HepG2 (cell line): ENCODE measurements around the gene FDXR. TPM values are rescaled to one million over a fixed set of nuclear protein-coding genes. Genes with fewer than 3 reads are reported as not detected.

Experiments
- ARID2 ChIP-seq: sonication (generic); formaldehyde crosslinking; IDR thresholded peaks from 2 replicates; pipeline ENCODE4 v1.8.1; 2022; ENCODE audit warnings: mild to moderate bottlenecking, missing genetic modification reagents, borderline replicate concordance
- E2F5 ChIP-seq: sonication (generic); formaldehyde crosslinking; conservative IDR thresholded peaks from 2 replicates; pipeline ENCODE4 v1.4.0; 2020; ENCODE audit warnings: missing genetic modification reagents
- HNF4A ChIP-seq: sonication (generic); formaldehyde crosslinking; IDR thresholded peaks from 2 replicates; pipeline ENCODE4 v1.4.0; 2020; ENCODE audit warnings: missing genetic modification reagents
- HOXA3 ChIP-seq: sonication (generic); formaldehyde crosslinking; IDR thresholded peaks from 2 replicates; pipeline ENCODE4 v1.5.0; 2020; ENCODE audit warnings: missing genetic modification reagents
- HOXA9 ChIP-seq: sonication (generic); formaldehyde crosslinking; IDR thresholded peaks from 2 replicates; pipeline ENCODE4 v1.8.1; 2022; ENCODE audit warnings: missing genetic modification reagents, mild to moderate bottlenecking, moderate library complexity, borderline replicate concordance
- HOXD1 ChIP-seq: sonication (generic); formaldehyde crosslinking; IDR thresholded peaks from 2 replicates; pipeline ENCODE4 v1.5.0; 2020; ENCODE audit warnings: missing genetic modification reagents
- MAX ChIP-seq: IDR thresholded peaks from 2 replicates; pipeline ENCODE4 v1.6.1; 2012; ENCODE audit warnings: inconsistent platforms
- MEIS2 ChIP-seq: sonication (generic); formaldehyde crosslinking; IDR thresholded peaks from 2 replicates; pipeline ENCODE4 v1.9.0; 2021; ENCODE audit warnings: mild to moderate bottlenecking, missing genetic modification reagents
- NCOA5 ChIP-seq: sonication (generic); formaldehyde crosslinking; IDR thresholded peaks from 2 replicates; pipeline ENCODE4 v1.4.0; 2020; ENCODE audit warnings: missing genetic modification reagents
- NR2C2 ChIP-seq: sonication (generic); formaldehyde crosslinking; IDR thresholded peaks from 2 replicates; pipeline ENCODE4 v1.4.0; 2020; ENCODE audit warnings: missing genetic modification reagents, mild to moderate bottlenecking, moderate library complexity, borderline replicate concordance
- NR2F6 ChIP-seq, 2 experiments: IDR thresholded peaks; 2 replicates each; pipeline ENCODE4 v1.6.1; 2016; ENCODE audit warnings: antibody characterized with exemption in 1 of 2, mild to moderate bottlenecking in 1 of 2
- RBFOX2 ChIP-seq: fragments of 200-400 bp; formaldehyde crosslinking; IDR thresholded peaks from 2 replicates; pipeline ENCODE4 v1.6.1; 2017; ENCODE audit warnings: low read depth, mild to moderate bottlenecking, low read length
- U2AF1 ChIP-seq: fragments of 200-400 bp; formaldehyde crosslinking; optimal IDR thresholded peaks from 2 replicates; pipeline ENCODE3; 2017; ENCODE audit warnings: mild to moderate bottlenecking, low read depth, low read length
- XRCC5 ChIP-seq: fragments of 200-400 bp; formaldehyde crosslinking; optimal IDR thresholded peaks from 2 replicates; pipeline ENCODE3; 2017; ENCODE audit warnings: mild to moderate bottlenecking, low read length
- ZBTB33 ChIP-seq: sonication (generic); formaldehyde crosslinking; IDR thresholded peaks from 2 replicates; pipeline ENCODE4 v1.4.0; 2020; ENCODE audit warnings: missing genetic modification reagents
- ZBTB38 ChIP-seq: sonication (generic); formaldehyde crosslinking; IDR thresholded peaks from 2 replicates; pipeline ENCODE4 v1.5.1; 2020; ENCODE audit warnings: mild to moderate bottlenecking, missing genetic modification reagents
- ZBTB7A ChIP-seq: sonication (generic); formaldehyde crosslinking; IDR thresholded peaks from 2 replicates; pipeline ENCODE4 v1.8.0; 2022; ENCODE audit warnings: mild to moderate bottlenecking, missing genetic modification reagents
- ZFX ChIP-seq: sonication (generic); formaldehyde crosslinking; IDR thresholded peaks from 2 replicates; pipeline ENCODE4 v1.4.0; 2020; ENCODE audit warnings: mild to moderate bottlenecking, low read depth, missing genetic modification reagents, moderate library complexity
- ZNF143 ChIP-seq: sonication (generic); formaldehyde crosslinking; IDR thresholded peaks from 2 replicates; pipeline ENCODE4 v1.4.0; 2020; ENCODE audit warnings: missing genetic modification reagents
- ZNF296 ChIP-seq: sonication (generic); formaldehyde crosslinking; conservative IDR thresholded peaks from 2 replicates; pipeline ENCODE4 v1.5.0; 2020; ENCODE audit warnings: mild to moderate bottlenecking, missing genetic modification reagents
- ZNF574 ChIP-seq: sonication (generic); formaldehyde crosslinking; IDR thresholded peaks from 2 replicates; pipeline ENCODE4 v1.4.0; 2020; ENCODE audit warnings: missing genetic modification reagents
- ZNF691 ChIP-seq: sonication (generic); formaldehyde crosslinking; IDR thresholded peaks from 2 replicates; pipeline ENCODE4 v1.4.0; 2020; ENCODE audit warnings: missing genetic modification reagents, low read depth, mild to moderate bottlenecking, borderline replicate concordance
- ZSCAN25 ChIP-seq: sonication (generic); formaldehyde crosslinking; IDR thresholded peaks from 2 replicates; pipeline ENCODE4 v1.8.0; 2022; ENCODE audit warnings: mild to moderate bottlenecking, missing genetic modification reagents
- polyA plus RNA-seq, 8 experiments: library from polyadenylated mRNA; depleted of rRNA in 3 of 8; stranded (reverse) in 7 of 8; unstranded in 1 of 8; fragments of >200 nt; fragmentation: Illumina TruSeq in 4 of 8; extraction: Trizol in 4 of 8; gene quantifications; 2 replicates each; pipeline versions ENCODE4 v1.2.1 to v1.2.3, GENCODE V29; 2011 to 2016; ENCODE audit warnings: low read depth in 4 of 8, missing spikeins in 1 of 8, mixed read lengths in 1 of 8; ENCODE audit not compliant: insufficient read depth in 1 of 8
- total RNA-seq, 5 experiments: library from RNA; depleted of rRNA; stranded (reverse); fragments of >200 nt; fragmentation: Illumina TruSeq; extraction: Trizol; gene quantifications; 2 replicates each; pipeline ENCODE4 v1.2.3, GENCODE V29; 2016; ENCODE audit warnings: low read depth in 1 of 5

The FDXR gene
- total and polyA plus RNA-seq, 2 of the 13 experiments (the other 11 are each of a cell fraction or from before 2014, with no cell fraction given) = 23.4 to 116 TPM

GRCh38 chr17:74862108-74862901, 10.5 kb downstream of the FDXR start (continued):
- TF ChIP-seq ZNF143 (CRISPR knock-in tag) (peak; percentile 43; the same call in 1 of the 2 replicates), XRCC5 (peak; percentile 62), NCOA5 (CRISPR knock-in tag) (no peak), NR2C2 (CRISPR knock-in tag) (peak; percentile 61), ZSCAN25 (CRISPR knock-in tag) (peak; percentile 75; the same call in 1 of the 2 replicates), RBFOX2 (0 out of 2 replicates have a peak, but pooled peaks have one; percentile 20), ZNF296 (no peak), HOXA9 (CRISPR knock-in tag) (no peak), MAX (peak; percentile 36; the same call in 1 of the 2 replicates), NR2F6 (IDR thresholded peaks at IDR 0.05) (peak; percentile 68), NR2F6 (CRISPR knock-in tag; IDR thresholded peaks at IDR 0.05) (peak; percentile 70; the same call in 1 of the 2 replicates), ZNF574 (CRISPR knock-in tag) (0 out of 2 replicates have a peak, but pooled peaks have one; percentile 25), ZBTB7A (CRISPR knock-in tag) (0 out of 2 replicates have a peak, but pooled peaks have one; percentile 53), HNF4A (peak; percentile 64; the same call in 1 of the 2 replicates), MEIS2 (CRISPR knock-in tag) (0 out of 2 replicates have a peak, but pooled peaks have one; percentile 11), ZNF691 (CRISPR knock-in tag) (peak; percentile 20; the same call in 1 of the 2 replicates), HOXA3 (CRISPR knock-in tag) (peak; percentile 61), ZFX (peak; percentile 31; the same call in 1 of the 2 replicates), ZBTB38 (CRISPR knock-in tag) (peak; percentile 52; the same call in 1 of the 2 replicates), U2AF1 (peak; percentile 57), ZBTB33 (CRISPR knock-in tag) (peak; percentile 64), E2F5 (CRISPR knock-in tag) (peak; percentile 15; the same call in 1 of the 2 replicates), ARID2 (peak; percentile 77; the same call in 1 of the 2 replicates), HOXD1 (CRISPR knock-in tag) (peak; percentile 60; the same call in 1 of the 2 replicates)
